Bronchial smooth muscle cell (primary cell): Measurements from ENCODE around the gene ARID1B. TPM values are rescaled to one million over a fixed set of nuclear protein-coding genes. Genes with fewer than 3 reads are reported as not detected.

ENCODE experiments used
- total RNA-seq: library from RNA; depleted of rRNA; stranded (reverse); fragments of >200 nt; gene quantifications from 2 replicates; pipeline ENCODE4 v1.2.1, GENCODE V29; 2014

ARID1B gene
- 28.4 and 29.0 TPM in 2 replicates for total RNA-seq

DNA sequence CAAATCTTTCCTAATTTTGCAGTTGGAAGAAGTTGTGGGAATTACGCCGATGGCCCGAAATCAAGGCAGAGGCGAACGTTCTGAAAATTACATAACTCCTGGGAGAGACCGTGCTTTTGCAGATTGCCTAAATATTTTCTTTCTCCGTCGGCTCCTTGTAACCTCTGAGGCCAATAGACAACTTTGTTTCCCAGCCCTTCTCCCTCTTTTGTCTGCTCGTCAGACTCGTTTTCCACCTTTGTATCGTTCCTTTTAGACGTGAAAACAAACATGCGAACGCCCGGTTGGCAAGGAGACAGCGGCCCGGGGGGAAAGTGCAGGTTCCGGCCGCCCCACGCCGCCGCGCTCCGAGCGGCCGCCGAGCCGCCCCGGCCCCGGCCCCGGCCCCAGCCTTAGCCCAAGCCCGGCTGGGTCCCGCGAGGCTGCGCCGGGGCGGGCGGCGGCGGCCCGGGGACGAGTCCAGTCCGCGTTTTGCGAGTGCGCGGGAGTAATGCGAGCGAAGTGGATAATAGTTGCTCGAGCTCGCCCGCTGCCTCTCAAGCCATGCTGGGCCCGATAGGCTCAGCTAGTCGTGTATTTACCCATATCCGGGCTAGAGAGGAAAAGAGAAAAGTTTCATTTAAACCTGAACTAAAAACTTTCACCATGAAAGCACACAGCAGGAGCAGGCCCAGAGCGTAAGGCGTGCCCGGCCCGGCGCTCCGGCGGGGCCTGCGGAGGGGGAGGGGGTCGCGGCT lies at the start of gene ARID1B:
ARID1B (plus strand) TSS at position 539 of the 737 bp plus-strand sequence. CDS start 303 bp downstream, outside the sequence.

